A549 treated with CpdA at 1 μM for 4 hours (cell line): Measurements from ENCODE around the gene ERFL. TPM values are rescaled to one million over a fixed set of nuclear protein-coding genes. Genes with fewer than 3 reads are reported as not detected.

ENCODE experiments used
- total RNA-seq: library from RNA; stranded (reverse); fragments of 200-300 nt; extraction: Qiagen RNA extraction; gene quantifications from 5 replicates; pipeline ENCODE4 v1.2.3, GENCODE V29; 2022; ENCODE audit warnings: low read depth

The ERFL gene
- 0.21 to 0.35 TPM (median 0.26 TPM) in 5 replicates for total RNA-seq

GRCh38 chr19:41928221-41928683 is at the start of gene ERFL:
TSS of gene ERFL (minus strand) at chr19:41928449. CDS start at chr19:41912919, 15,530 bp downstream.

GRCh38 chr19:41959056-41960053 is 31.1 kb upstream of the ERFL start, which contains the start of gene RABAC1:
TSS of gene RABAC1 (minus strand) at chr19:41959321. CDS start at chr19:41959292, 29 bp downstream.

GRCh38 chr19:41882568-41883462 is 45.4 kb downstream of the ERFL start, which contains the start of gene ARHGEF1:
TSS of gene ARHGEF1 (plus strand) at chr19:41883184. CDS start at chr19:41888083, 4,899 bp downstream.

GRCh38 chr19:41876847-41877832 is 51.1 kb downstream of the ERFL start, which contains the start of gene CD79A:
TSS of gene CD79A (plus strand) at chr19:41877279. CDS start at chr19:41877305, 26 bp downstream.

GRCh38 chr19:41859618-41860418 is 68.4 kb downstream of the ERFL start, which contains the start of gene RPS19:
TSS of gene RPS19 (plus strand) at chr19:41860255. CDS start at chr19:41860775, 520 bp downstream.

Other genes with a start within 250 kb of the ERFL start
- 0.02 TPM in 1 of 5 replicates, not detected in the others for gene CEACAM7, start 240.2 kb downstream of the ERFL start, total RNA-seq
- gene CEACAM5, start 219.8 kb downstream of the ERFL start, total RNA-seq = 1.8 to 2.7 TPM (median 2.4 TPM) in 5 replicates
- gene CEACAM6, start 172.9 kb downstream of the ERFL start, total RNA-seq = 19.9 to 28.7 TPM (median 26.1 TPM) in 5 replicates
- gene CEACAM3, start 131.9 kb downstream of the ERFL start, total RNA-seq = not detected in 5 replicates
- gene LYPD4, start 83.8 kb downstream of the ERFL start, total RNA-seq = not detected in 5 replicates
- gene DMRTC2, start 83.4 kb downstream of the ERFL start, total RNA-seq = not detected in 5 replicates
- 8,931 to 10,409 TPM (median 9,359 TPM) in 5 replicates for gene RPS19, start 68.2 kb downstream of the ERFL start, total RNA-seq
- 0.52 to 1.3 TPM (median 1.0 TPM) in 5 replicates for gene CD79A, start 51.2 kb downstream of the ERFL start, total RNA-seq
- gene ARHGEF1, start 45.3 kb downstream of the ERFL start, total RNA-seq = 87.0 to 126 TPM (median 107 TPM) in 5 replicates
- gene RABAC1, start 30.9 kb upstream of the ERFL start, total RNA-seq = 178 to 267 TPM (median 257 TPM) in 5 replicates
- 3.5 to 5.1 TPM (median 4.9 TPM) in 5 replicates for gene ATP1A3, start 65.8 kb upstream of the ERFL start, total RNA-seq
- gene GRIK5, start 141.8 kb upstream of the ERFL start, total RNA-seq = 0.42 to 0.93 TPM (median 0.57 TPM) in 5 replicates
- 27.9 to 38.6 TPM (median 37.0 TPM) in 5 replicates for gene ZNF574, start 147.7 kb upstream of the ERFL start, total RNA-seq
- gene POU2F2, start 204.0 kb upstream of the ERFL start, total RNA-seq = 0.27 to 0.55 TPM (median 0.48 TPM) in 5 replicates